Spleen (tissue), 7 donors: Measurements from ENCODE around the gene KLF9.

ENCODE experiments used
- CTCF ChIP-seq, 11 experiments: fragments of 200-600 bp in 7 of 11; fragments of 450-650 bp in 4 of 11; sonication (generic) in 4 of 11; IDR thresholded peaks in 8 of 11; conservative IDR thresholded peaks in 3 of 11; 1 replicate in 7 of 11; 2 replicates in 4 of 11; pipeline versions ENCODE4 v1.4.0 to v1.8.0; 2016 to 2021; ENCODE audit warnings: antibody characterized with exemption in 11 of 11, inconsistent platforms in 4 of 11, mild to moderate bottlenecking in 1 of 11
- POLR2AphosphoS5 ChIP-seq, 3 donors: sonication (generic); formaldehyde crosslinking; IDR thresholded peaks; one replicate each; pipeline ENCODE4 v1.5.1; 2017; ENCODE audit warnings: antibody characterized with exemption in 3 of 3
- donor health status: DM: no; HTN: no; CAD: no; lungs with moderate emphysema.
- donor health status: DM: no; HTN: no; CAD: no.
- donor health status: DM: no; HTN: no; CAD: no.

DNA sequence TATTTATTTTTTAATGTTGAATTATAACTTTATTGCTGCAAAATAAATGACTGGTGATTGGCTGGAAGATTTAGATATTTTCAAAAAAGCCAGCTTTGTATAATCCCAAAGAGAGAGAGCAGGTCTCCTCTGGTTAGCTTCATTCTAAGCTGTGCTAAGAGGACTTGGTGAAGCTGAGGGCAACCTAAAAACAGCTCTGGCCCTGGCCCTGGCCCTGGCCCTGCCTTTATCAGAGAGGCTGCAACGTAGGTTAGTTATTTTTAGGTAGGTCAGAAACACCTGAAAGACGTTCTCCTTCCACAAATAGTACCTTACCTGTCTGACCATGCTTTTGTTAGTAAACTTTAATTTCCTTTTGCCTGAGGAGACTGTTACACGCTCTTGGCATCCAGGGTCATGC is 58.7 kb downstream of the KLF9 start:
- TF ChIP-seq CTCF (IDR thresholded peaks at IDR 0.05 in 8 of 11, conservative IDR thresholded peaks at IDR 0.05 in 3 of 11) (no peak), POLR2AphosphoS5 (IDR thresholded peaks at IDR 0.05) (no peak)
